SK-N-SH treated with all-trans-retinoic acid at 6 μM for 48 hours (cell line): ENCODE measurements around the gene AK1.

Experiments used
- ATAC-seq: fragments of 200-7000 bp; cut with Tn5 transposase; 3 replicates; pipeline ENCODE4 v1.9.1; 2020; ENCODE audit warnings: mild to moderate bottlenecking, moderate library complexity
- CSDC2 ChIP-seq: fragments of 250-450 bp; sonication (Bioruptor Pico); IDR thresholded peaks from 2 replicates; pipeline ENCODE4 v1.5.0; 2020; ENCODE audit warnings: mild to moderate bottlenecking, moderate library complexity
- CSRNP3 ChIP-seq: fragments of 250-450 bp; sonication (Bioruptor Pico); IDR thresholded peaks from 2 replicates; pipeline ENCODE4 v1.5.1; 2021; ENCODE audit warnings: mild to moderate bottlenecking, moderate library complexity
- ESRRG ChIP-seq: fragments of 250-450 bp; sonication (Bioruptor Pico); IDR thresholded peaks from 2 replicates; pipeline ENCODE4 v1.6.1; 2021; ENCODE audit warnings: mild to moderate bottlenecking
- GLIS3 ChIP-seq: fragments of 250-450 bp; sonication (Bioruptor Pico); IDR thresholded peaks from 2 replicates; pipeline ENCODE4 v1.5.0; 2020; ENCODE audit warnings: mild to moderate bottlenecking, moderate library complexity
- ISL1 ChIP-seq: fragments of 250-450 bp; sonication (Bioruptor Pico); IDR thresholded peaks from 2 replicates; pipeline ENCODE4 v2.1.2; 2022; ENCODE audit warnings: mild to moderate bottlenecking, moderate library complexity
- OSR1 ChIP-seq: fragments of 250-450 bp; sonication (Bioruptor Pico); IDR thresholded peaks from 2 replicates; pipeline ENCODE4 v1.8.0; 2022; ENCODE audit warnings: moderate library complexity, mild to moderate bottlenecking, inconsistent platforms
- PATZ1 ChIP-seq: fragments of 250-450 bp; sonication (Bioruptor Pico); IDR thresholded peaks from 2 replicates; pipeline ENCODE4 v1.8.0; 2020; ENCODE audit warnings: mild to moderate bottlenecking, moderate library complexity, borderline replicate concordance
- PPARA ChIP-seq: fragments of 250-450 bp; sonication (Bioruptor Pico); IDR thresholded peaks from 2 replicates; pipeline ENCODE4 v1.5.0; 2020; ENCODE audit warnings: mild to moderate bottlenecking, borderline replicate concordance
- RARB ChIP-seq: fragments of 250-450 bp; sonication (Bioruptor Pico); IDR thresholded peaks from 2 replicates; pipeline ENCODE4 v1.8.0; 2021; ENCODE audit warnings: mild to moderate bottlenecking, moderate library complexity
- SNAI2 ChIP-seq: fragments of 250-450 bp; sonication (Bioruptor Pico); IDR thresholded peaks from 2 replicates; pipeline ENCODE4 v1.5.0; 2020; ENCODE audit warnings: mild to moderate bottlenecking, moderate library complexity
- TCF4 ChIP-seq: fragments of 250-450 bp; sonication (Bioruptor Pico); IDR thresholded peaks from 2 replicates; pipeline ENCODE4 v1.8.0; 2021; ENCODE audit warnings: mild to moderate bottlenecking, moderate library complexity, borderline replicate concordance
- TOX ChIP-seq: fragments of 250-450 bp; sonication (Bioruptor Pico); IDR thresholded peaks from 2 replicates; pipeline ENCODE4 v1.8.0; 2021; ENCODE audit warnings: mild to moderate bottlenecking, moderate library complexity, borderline replicate concordance
- ZFP3 ChIP-seq: fragments of 250-450 bp; sonication (Bioruptor Pico); IDR thresholded peaks from 2 replicates; pipeline ENCODE4 v1.5.0; 2020; ENCODE audit warnings: mild to moderate bottlenecking, moderate library complexity
- ZFP30 ChIP-seq: fragments of 450-650 bp; formaldehyde crosslinking; IDR thresholded peaks from 2 replicates; pipeline ENCODE4 v1.5.0; 2022; ENCODE audit warnings: mild to moderate bottlenecking, moderate library complexity
- ZNF565 ChIP-seq: fragments of 450-650 bp; formaldehyde crosslinking; conservative IDR thresholded peaks from 2 replicates; pipeline ENCODE4 v1.5.0; 2020; ENCODE audit warnings: low read depth, mild to moderate bottlenecking, moderate library complexity
- ZNF8 ChIP-seq: fragments of 450-650 bp; formaldehyde crosslinking; IDR thresholded peaks from 2 replicates; pipeline ENCODE4 v1.5.0; 2020; ENCODE audit warnings: mild to moderate bottlenecking, moderate library complexity
- TF ChIP-seq, protein P1 (sequence below): fragments of 250-450 bp; sonication (Bioruptor Pico); IDR thresholded peaks from 2 replicates; pipeline ENCODE4 v1.5.1; 2020; ENCODE audit warnings: low read depth, mild to moderate bottlenecking, moderate library complexity
- TF ChIP-seq, protein P2 (sequence below): fragments of 250-450 bp; sonication (Bioruptor Pico); IDR thresholded peaks from 2 replicates; pipeline ENCODE4 v1.5.0; 2020; ENCODE audit warnings: mild to moderate bottlenecking, moderate library complexity
- TF ChIP-seq, protein P3 (sequence below): fragments of 250-450 bp; sonication (Bioruptor Pico); IDR thresholded peaks from 2 replicates; pipeline ENCODE4 v1.8.0; 2021; ENCODE audit warnings: low read depth, mild to moderate bottlenecking, moderate library complexity, borderline replicate concordance

AK1 gene

GRCh38 chr9:127877566-127877998 is at the start of gene AK1:
Gene AK1, minus strand, starts transcription at chr9:127877675. Its CDS starts 3,058 bp downstream, at chr9:127874617.
- peak; percentile 88 for ATAC-seq
- TF ChIP-seq PPARA (no peak), TOX (no peak), TCF4 (no peak), ZNF8 (CRISPR knock-in tag) (no peak), OSR1 (CRISPR knock-in tag) (no peak), RARB (CRISPR knock-in tag) (no peak)

- no peak for TF ChIP-seq PATZ1
- no peak for TF ChIP-seq TCF4
- TF ChIP-seq, protein P1, sequence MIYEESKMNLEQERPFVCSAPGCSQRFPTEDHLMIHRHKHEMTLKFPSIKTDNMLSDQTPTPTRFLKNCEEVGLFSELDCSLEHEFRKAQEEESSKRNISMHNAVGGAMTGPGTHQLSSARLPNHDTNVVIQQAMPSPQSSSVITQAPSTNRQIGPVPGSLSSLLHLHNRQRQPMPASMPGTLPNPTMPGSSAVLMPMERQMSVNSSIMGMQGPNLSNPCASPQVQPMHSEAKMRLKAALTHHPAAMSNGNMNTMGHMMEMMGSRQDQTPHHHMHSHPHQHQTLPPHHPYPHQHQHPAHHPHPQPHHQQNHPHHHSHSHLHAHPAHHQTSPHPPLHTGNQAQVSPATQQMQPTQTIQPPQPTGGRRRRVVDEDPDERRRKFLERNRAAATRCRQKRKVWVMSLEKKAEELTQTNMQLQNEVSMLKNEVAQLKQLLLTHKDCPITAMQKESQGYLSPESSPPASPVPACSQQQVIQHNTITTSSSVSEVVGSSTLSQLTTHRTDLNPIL (CRISPR knock-in tag) = no peak
- no peak for TF ChIP-seq TOX
- no peak for TF ChIP-seq OSR1 (CRISPR knock-in tag)
- no peak for TF ChIP-seq ZNF565 (CRISPR knock-in tag)
- TF ChIP-seq CSRNP3 (CRISPR knock-in tag) = no peak
- no peak for TF ChIP-seq ZNF8 (CRISPR knock-in tag)
- TF ChIP-seq SNAI2 = no peak
- TF ChIP-seq, all 23 proteins: peak for 0
- no peak for ATAC-seq
Measured at GRCh38 chr9:127926906-127927200, 49.4 kb upstream of the AK1 start.

DNA sequence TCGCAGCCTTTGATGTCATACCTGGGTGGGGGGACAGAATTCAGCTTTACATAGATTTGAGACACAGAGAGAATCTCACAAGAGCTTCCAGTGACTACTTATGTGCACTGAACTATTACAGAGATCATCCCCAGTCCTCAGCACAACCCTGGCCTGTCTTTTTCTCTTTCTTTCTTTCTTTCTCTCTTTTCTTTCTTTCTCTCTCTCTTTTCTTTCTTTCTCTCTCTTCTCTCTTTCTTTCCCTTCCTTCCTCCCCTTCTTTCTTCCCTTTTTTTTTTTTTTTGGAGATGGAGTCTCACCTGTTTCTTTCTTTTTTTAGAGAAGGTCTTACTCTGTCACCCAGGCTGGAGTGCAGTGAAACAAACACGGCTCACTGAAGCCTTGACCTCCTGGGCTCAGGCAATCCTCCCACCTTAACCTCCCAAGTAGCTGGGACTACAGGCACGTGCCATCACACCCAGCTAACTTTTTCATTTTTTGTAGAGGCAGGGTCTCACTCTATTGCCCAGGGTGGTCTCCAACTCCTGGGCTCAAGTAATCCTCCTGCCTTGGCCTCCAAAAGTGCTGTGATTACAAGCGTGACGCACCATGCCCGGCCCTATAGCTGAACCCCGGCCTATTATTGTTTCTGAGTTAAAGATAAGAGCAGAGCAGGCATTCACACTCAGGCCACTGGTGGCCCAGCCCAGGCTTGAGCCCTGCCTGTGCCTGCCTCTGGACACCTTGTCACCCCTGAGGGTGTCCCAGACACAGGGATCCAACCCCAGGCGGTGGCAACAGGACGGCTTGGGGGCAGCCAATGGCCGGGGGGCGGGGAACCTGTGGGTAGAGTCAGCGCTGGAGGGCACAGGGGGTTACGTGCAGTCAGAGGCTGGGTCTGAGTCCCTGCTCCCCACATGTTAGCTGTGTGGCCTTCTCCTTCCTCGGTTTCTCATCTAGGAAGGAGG is 48.8 kb upstream of the AK1 start:
- no peak for ATAC-seq
- TF ChIP-seq, protein P1 (CRISPR knock-in tag) = no peak
- TF ChIP-seq ZNF565 (CRISPR knock-in tag) (no peak), PPARA (no peak), ESRRG (CRISPR knock-in tag) (no peak)
- TF ChIP-seq, all 23 proteins: peak for 0

DNA sequence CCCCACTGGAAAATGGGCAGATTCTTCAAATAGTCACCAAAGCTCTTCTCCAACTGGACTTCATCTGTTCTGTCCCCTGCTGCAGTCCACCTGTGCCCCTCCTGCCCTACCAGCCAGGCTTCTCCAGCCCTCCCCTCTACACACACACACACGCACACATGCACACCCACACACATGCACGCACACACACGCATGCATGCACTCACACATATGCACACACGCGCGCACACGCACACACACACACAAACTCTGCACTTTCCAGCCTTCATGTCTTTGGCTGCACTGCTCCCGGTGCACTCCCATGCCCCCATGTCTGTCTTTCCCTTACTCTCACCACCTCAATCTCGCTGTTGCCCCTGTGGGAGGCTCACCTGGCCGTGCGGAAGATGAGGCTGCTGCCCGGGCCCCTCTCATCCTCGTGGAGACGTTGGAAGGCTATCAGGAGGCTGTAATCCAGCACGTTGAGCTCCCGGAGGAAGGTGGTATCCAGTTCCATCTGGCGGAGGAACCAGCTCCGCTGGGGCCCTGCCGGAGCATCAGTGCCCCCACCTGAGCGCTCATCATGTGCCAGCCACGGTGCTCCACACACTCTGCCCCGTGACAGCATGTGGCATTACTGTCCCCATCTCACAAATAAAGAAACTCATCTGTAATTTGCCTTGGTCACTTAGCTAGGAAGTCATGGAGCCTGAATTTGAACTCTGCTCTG is 47.4 kb upstream of the AK1 start:
- no peak for ATAC-seq
- TF ChIP-seq GLIS3 (CRISPR knock-in tag) (no peak), OSR1 (CRISPR knock-in tag) (no peak), RARB (CRISPR knock-in tag) (no peak), CSDC2 (CRISPR knock-in tag) (no peak), TOX (no peak), CSRNP3 (CRISPR knock-in tag) (no peak), ZFP3 (no peak), ZFP30 (CRISPR knock-in tag) (no peak), TCF4 (no peak), PPARA (no peak), ESRRG (CRISPR knock-in tag) (no peak), ISL1 (CRISPR knock-in tag) (no peak)
- TF ChIP-seq, protein P2, sequence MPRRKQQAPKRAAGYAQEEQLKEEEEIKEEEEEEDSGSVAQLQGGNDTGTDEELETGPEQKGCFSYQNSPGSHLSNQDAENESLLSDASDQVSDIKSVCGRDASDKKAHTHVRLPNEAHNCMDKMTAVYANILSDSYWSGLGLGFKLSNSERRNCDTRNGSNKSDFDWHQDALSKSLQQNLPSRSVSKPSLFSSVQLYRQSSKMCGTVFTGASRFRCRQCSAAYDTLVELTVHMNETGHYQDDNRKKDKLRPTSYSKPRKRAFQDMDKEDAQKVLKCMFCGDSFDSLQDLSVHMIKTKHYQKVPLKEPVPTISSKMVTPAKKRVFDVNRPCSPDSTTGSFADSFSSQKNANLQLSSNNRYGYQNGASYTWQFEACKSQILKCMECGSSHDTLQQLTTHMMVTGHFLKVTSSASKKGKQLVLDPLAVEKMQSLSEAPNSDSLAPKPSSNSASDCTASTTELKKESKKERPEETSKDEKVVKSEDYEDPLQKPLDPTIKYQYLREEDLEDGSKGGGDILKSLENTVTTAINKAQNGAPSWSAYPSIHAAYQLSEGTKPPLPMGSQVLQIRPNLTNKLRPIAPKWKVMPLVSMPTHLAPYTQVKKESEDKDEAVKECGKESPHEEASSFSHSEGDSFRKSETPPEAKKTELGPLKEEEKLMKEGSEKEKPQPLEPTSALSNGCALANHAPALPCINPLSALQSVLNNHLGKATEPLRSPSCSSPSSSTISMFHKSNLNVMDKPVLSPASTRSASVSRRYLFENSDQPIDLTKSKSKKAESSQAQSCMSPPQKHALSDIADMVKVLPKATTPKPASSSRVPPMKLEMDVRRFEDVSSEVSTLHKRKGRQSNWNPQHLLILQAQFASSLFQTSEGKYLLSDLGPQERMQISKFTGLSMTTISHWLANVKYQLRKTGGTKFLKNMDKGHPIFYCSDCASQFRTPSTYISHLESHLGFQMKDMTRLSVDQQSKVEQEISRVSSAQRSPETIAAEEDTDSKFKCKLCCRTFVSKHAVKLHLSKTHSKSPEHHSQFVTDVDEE (CRISPR knock-in tag) = no peak
- TF ChIP-seq, protein P1 (CRISPR knock-in tag) = no peak
- TF ChIP-seq, protein P3, sequence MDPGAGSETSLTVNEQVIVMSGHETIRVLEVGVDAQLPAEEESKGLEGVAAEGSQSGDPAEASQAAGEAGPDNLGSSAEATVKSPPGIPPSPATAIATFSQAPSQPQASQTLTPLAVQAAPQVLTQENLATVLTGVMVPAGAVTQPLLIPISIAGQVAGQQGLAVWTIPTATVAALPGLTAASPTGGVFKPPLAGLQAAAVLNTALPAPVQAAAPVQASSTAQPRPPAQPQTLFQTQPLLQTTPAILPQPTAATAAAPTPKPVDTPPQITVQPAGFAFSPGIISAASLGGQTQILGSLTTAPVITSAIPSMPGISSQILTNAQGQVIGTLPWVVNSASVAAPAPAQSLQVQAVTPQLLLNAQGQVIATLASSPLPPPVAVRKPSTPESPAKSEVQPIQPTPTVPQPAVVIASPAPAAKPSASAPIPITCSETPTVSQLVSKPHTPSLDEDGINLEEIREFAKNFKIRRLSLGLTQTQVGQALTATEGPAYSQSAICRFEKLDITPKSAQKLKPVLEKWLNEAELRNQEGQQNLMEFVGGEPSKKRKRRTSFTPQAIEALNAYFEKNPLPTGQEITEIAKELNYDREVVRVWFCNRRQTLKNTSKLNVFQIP = no peak
